HL-60 (cell line): ENCODE measurements around the gene MRGPRG.

Experiments used
- DNase-seq, 2 experiments: peaks; one replicate each; pipeline ENCODE4 v3.0.0-alpha.2; 2010 to 2020; ENCODE audit warnings: low read depth in 1 of 2, low spot score in 1 of 2
- H3K27ac ChIP-seq: fragments of 250-450 bp; sonication (Bioruptor Pico); replicated peaks from 2 replicates; pipeline ENCODE4 v1.5.1; 2020; ENCODE audit warnings: mild to moderate bottlenecking, moderate library complexity
- H3K27me3 ChIP-seq: fragments of 250-450 bp; sonication (Bioruptor Pico); 2 replicates; pipeline ENCODE4 v1.5.1; 2021; ENCODE audit warnings: mild to moderate bottlenecking, moderate library complexity; ENCODE audit not compliant: insufficient read depth, poor library complexity, severe bottlenecking
- H3K4me3 ChIP-seq: replicated peaks from 2 replicates; pipeline ENCODE4 v1.5.1; 2011; ENCODE audit warnings: mild to moderate bottlenecking, control low read depth, low read length; ENCODE audit not compliant: insufficient read depth
- CTCF ChIP-seq: IDR thresholded peaks from one replicate; pipeline ENCODE4 v1.5.1; 2011; ENCODE audit warnings: low read length, control low read depth, inconsistent platforms; ENCODE audit not compliant: insufficient read depth
- GABPA ChIP-seq: IDR thresholded peaks from 2 replicates; pipeline ENCODE4 v1.6.1; 2012; ENCODE audit warnings: low read depth
- POLR2AphosphoS5 ChIP-seq: IDR thresholded peaks from 2 replicates; pipeline ENCODE4 v1.6.1; 2012; ENCODE audit warnings: low read depth
- REST ChIP-seq: IDR thresholded peaks from 2 replicates; pipeline ENCODE4 v1.6.1; 2012; ENCODE audit warnings: low read depth; ENCODE audit not compliant: insufficient replicate concordance
- SPI1 ChIP-seq: IDR thresholded peaks from 2 replicates; pipeline ENCODE4 v1.6.1; 2012; ENCODE audit warnings: low read depth, mild to moderate bottlenecking, borderline replicate concordance

MRGPRG gene

GRCh38 chr11:3181725-3182461, 36.7 kb downstream of the MRGPRG start:
- no peak for DNase-seq
- no peak for TF ChIP-seq REST
- TF ChIP-seq CTCF, result no peak
- no peak for TF ChIP-seq GABPA
- TF ChIP-seq POLR2AphosphoS5, result no peak
- no peak for TF ChIP-seq SPI1
- H3K4me3 ChIP-seq, result no peak overlapping the region
- H3K27ac ChIP-seq, result no peak overlapping the region
- no peaks in the 10 kb centered on the region for H3K27me3 ChIP-seq

- TF ChIP-seq POLR2AphosphoS5, result no peak
- TF ChIP-seq CTCF, result no peak
- TF ChIP-seq REST, result no peak
- no peak for TF ChIP-seq GABPA
- TF ChIP-seq SPI1, result no peak
- Histone ChIP-seq H3K27ac (no peak overlapping the region), H3K27me3 (no peaks in the 10 kb centered on the region), H3K4me3 (no peak overlapping the region)
- no peak for DNase-seq
Measured at GRCh38 chr11:3180869-3181268, 37.7 kb downstream of the MRGPRG start.

GRCh38 chr11:3178349-3178748, 40.3 kb downstream of the MRGPRG start:
- no peak overlapping the region for H3K4me3 ChIP-seq
- DNase-seq, result no peak
- TF ChIP-seq REST (no peak), SPI1 (no peak), CTCF (no peak), POLR2AphosphoS5 (no peak), GABPA (no peak)
- H3K27ac ChIP-seq, result no peak overlapping the region
- H3K27me3 ChIP-seq, result no peaks in the 10 kb centered on the region
